Breast epithelium (tissue), 3 donors: ENCODE results near the gene POGK.

Experiments
- CTCF ChIP-seq, 3 donors: fragments of 450-650 bp; IDR thresholded peaks; one replicate each; pipeline ENCODE4 v1.5.1; 2016 to 2017; ENCODE audit warnings: antibody characterized with exemption in 3 of 3, mild to moderate bottlenecking in 3 of 3, moderate library complexity in 3 of 3
- POLR2A ChIP-seq: fragments of 450-650 bp; IDR thresholded peaks from one replicate; pipeline ENCODE4 v1.6.1; 2016; ENCODE audit warnings: antibody characterized with exemption, mild to moderate bottlenecking, moderate library complexity

DNA sequence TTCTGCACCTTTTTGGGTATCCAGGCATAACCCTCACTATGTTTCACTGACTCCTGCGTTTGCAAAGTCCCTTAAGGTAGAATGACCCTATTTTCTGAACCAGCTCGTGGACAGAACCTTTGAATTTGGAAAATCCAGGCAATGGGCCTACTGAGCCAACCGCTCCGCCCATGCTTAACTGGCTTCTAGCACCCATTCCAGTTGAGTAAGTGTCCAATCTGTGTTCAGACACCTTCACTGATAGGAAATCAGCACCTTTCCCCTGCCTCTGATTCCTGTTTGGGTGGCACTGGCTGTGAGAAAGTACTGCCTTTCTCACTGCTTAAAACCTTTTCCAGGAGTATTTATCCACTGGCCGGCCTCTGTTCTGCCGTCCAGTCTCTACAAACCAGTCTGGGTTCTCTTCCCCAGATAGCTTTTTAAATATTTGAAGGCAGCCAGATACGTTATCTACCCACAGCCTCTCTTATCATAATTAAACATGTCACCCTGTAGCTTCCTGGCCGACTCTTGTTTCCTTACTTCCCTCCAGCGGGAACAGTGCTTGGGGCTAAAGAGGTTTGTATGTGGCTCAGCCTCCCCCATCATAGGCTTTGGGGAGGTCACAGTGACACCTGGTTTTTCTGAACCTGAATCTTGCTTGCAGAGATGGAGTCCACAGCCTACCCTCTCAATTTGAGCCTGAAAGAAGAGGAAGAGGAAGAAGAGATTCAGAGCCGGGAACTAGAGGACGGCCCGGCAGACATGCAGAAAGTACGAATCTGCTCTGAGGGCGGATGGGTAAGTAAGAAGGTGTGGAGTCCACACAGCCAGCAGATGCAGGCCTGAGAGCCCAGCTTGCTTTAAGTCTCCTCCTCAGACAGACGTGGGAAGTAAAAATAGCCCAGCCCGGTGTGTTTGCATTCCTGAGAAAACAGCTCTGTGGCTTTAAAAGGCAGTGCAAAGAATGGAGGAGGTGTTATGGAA, 1.3 kb downstream of the POGK start:
- TF ChIP-seq CTCF (IDR thresholded peaks at IDR 0.05) = no peak
- TF ChIP-seq POLR2A = no peak
